A673 (cell line): ENCODE measurements around the gene LBH.

ENCODE experiments used
- CTCF ChIP-seq: fragments of 300-800, 200-600 bp; sonication (generic); conservative IDR thresholded peaks from 2 replicates; pipeline ENCODE4 v1.5.1; 2017; ENCODE audit warnings: low read depth, mild to moderate bottlenecking, antibody characterized with exemption, low read length, moderate library complexity, mixed read lengths
- EZH2 ChIP-seq: fragments of 200-600 bp; sonication (generic); IDR thresholded peaks from 2 replicates; pipeline ENCODE4 v1.6.1; 2017; ENCODE audit warnings: borderline replicate concordance, low read depth, mild to moderate bottlenecking, mixed read lengths, antibody characterized with exemption, low read length; ENCODE audit not compliant: poor library complexity, severe bottlenecking

- TF ChIP-seq CTCF (no peak), EZH2 (no peak)
Measured at GRCh38 chr2:30280596-30281434, 49.5 kb downstream of the LBH start.
